ENCODE results near the gene CHCHD6. TPM values are rescaled to one million over a fixed set of nuclear protein-coding genes. Genes with fewer than 3 reads are reported as not detected.

The CHCHD6 gene
- total RNA-seq, 4 donors from 2014 or later, result 2.4 to 44.6 (median 5.1) TPM

DNA sequence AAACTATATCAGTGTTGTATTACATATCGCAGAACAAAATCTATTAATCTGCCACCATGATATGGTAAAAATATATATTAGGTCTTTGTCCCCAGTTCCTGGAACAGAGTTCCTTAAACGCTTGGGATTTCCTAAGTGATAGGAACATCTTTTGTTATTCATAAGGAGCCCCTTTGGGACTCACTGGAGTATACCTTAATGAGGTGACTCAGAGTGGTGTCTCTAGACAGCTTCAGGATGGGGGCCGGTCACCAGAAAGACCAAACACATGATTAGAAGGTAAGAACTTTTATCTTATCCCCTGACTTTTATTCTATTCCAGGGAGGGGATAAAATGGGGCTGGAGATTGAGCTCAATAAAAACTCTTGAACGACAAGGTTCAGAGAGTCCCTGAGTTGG lies 12.3 kb upstream of the CHCHD6 start:
- no peak overlapping the region for H3K4me3 ChIP-seq
- H3K27me3 ChIP-seq, result no peaks in the 10 kb centered on the region
- no peaks in the 10 kb centered on the region for H3K36me3 ChIP-seq
- DNase-seq, result no peak
- TF ChIP-seq CTCF (IDR thresholded peaks at IDR 0.05) (no peak), POLR2A (IDR thresholded peaks at IDR 0.05) (no peak)
- no peak overlapping the region for H3K27ac ChIP-seq
- no peaks in the 10 kb centered on the region for H3K4me1 ChIP-seq
- H3K9me3 ChIP-seq, result no peaks in the 10 kb centered on the region

- Histone ChIP-seq H3K36me3 (no peaks in the 10 kb centered on the region), H3K4me3 (no peak overlapping the region), H3K27me3 (no peaks in the 10 kb centered on the region), H3K4me1 (no peaks in the 10 kb centered on the region), H3K9me3 (no peaks in the 10 kb centered on the region), H3K27ac (no peak overlapping the region)
- no peak for DNase-seq
- no peak for TF ChIP-seq POLR2A (IDR thresholded peaks at IDR 0.05)
- TF ChIP-seq CTCF (IDR thresholded peaks at IDR 0.05), result no peak
Observed at GRCh38 chr3:126692858-126693257, 11.2 kb upstream of the CHCHD6 start.

DNA sequence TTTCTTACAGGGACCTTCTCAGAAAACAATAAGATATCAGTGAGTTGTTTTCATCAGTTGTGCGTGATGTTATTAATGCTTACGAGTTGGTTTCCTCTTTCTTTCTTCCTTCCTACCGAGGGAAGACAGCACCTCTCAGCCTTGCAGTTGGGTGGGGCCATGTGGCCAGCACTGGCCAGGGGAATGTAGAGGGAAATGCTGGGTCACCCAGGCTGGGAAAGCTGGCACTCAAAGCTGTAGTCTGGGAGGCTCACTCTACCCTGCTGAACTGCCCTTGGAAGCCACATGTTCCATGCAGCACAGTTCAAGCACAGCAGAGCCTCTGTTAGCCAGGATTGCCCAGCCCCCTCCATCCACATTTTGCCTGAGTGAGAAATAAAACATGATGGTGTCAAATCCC lies 10.1 kb upstream of the CHCHD6 start:
- TF ChIP-seq CTCF (IDR thresholded peaks at IDR 0.05) (no peak), POLR2A (IDR thresholded peaks at IDR 0.05) (no peak)
- DNase-seq, result no peak
- no peaks in the 10 kb centered on the region for H3K27me3 ChIP-seq

GRCh38 chr3:126696701-126697267 lies 7.3 kb upstream of the CHCHD6 start:
- TF ChIP-seq POLR2A (IDR thresholded peaks at IDR 0.05) (no peak), CTCF (IDR thresholded peaks at IDR 0.05) (no peak)
- no peaks in the 10 kb centered on the region for H3K36me3 ChIP-seq
- H3K4me3 ChIP-seq, result no peak overlapping the region
- H3K27me3 ChIP-seq, result no peaks in the 10 kb centered on the region
- no peak overlapping the region for H3K27ac ChIP-seq
- no peak for DNase-seq
- H3K9me3 ChIP-seq, result no peaks in the 10 kb centered on the region
- H3K4me1 ChIP-seq, result no peaks in the 10 kb centered on the region

More for the DNA sequence above, 10.1 kb upstream of the CHCHD6 start:
- Histone ChIP-seq H3K9me3 (no peaks in the 10 kb centered on the region), H3K36me3 (no peaks in the 10 kb centered on the region), H3K4me1 (no peaks in the 10 kb centered on the region), H3K4me3 (no peak overlapping the region), H3K27ac (no peak overlapping the region)

GRCh38 chr3:126699011-126699410 lies 5.0 kb upstream of the CHCHD6 start:
- peaks cover 0 to 5% (median 2%) of the 10 kb centered on the region in 4 donors for H3K4me1 ChIP-seq
- H3K27me3 ChIP-seq, result no peaks in the 10 kb centered on the region
- no peak overlapping the region for H3K4me3 ChIP-seq
- no peaks in the 10 kb centered on the region for H3K36me3 ChIP-seq
- no peaks in the 10 kb centered on the region for H3K9me3 ChIP-seq
- no peak overlapping the region for H3K27ac ChIP-seq
- no peak for TF ChIP-seq CTCF (IDR thresholded peaks at IDR 0.05)
- no peak for TF ChIP-seq POLR2A (IDR thresholded peaks at IDR 0.05)
- no peak for DNase-seq
